Stimulated activated CD8-positive, alpha-beta memory T cell treated with anti-CD3 and anti-CD28 coated beads, Interleukin-7, amount 100 ng/mL, for 4 hours (primary cell): ENCODE measurements around the gene KCNIP4.

Experiments used
- DNase-seq, 2 donors: peaks; one replicate each; pipeline ENCODE4 v3.0.0-alpha.2; 2020; ENCODE audit warnings: low read depth in 2 of 2

The KCNIP4 gene

DNA sequence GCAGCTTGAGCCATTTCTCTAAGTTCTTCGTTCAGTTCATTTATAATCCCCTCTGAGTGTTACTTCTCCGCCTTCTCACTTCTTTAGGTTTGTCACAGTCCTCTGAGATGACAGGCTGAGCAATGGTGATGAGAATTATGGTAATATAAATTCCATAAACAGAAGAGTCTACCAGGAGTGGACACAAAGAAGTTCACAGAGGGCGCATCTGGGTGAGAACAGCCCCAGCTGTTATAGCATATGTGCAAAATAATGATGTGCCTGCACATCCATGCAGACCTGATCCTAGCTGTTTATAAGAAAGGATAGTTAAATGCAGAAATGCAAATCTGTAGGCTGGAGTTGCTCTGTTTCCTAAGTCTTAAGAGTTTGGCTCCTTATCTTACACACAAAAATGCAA is 377.5 kb downstream of the KCNIP4 start:
- no peak for DNase-seq

- DNase-seq: no peak
Measured at GRCh38 chr4:21569638-21570037, 378.9 kb downstream of the KCNIP4 start.

DNA sequence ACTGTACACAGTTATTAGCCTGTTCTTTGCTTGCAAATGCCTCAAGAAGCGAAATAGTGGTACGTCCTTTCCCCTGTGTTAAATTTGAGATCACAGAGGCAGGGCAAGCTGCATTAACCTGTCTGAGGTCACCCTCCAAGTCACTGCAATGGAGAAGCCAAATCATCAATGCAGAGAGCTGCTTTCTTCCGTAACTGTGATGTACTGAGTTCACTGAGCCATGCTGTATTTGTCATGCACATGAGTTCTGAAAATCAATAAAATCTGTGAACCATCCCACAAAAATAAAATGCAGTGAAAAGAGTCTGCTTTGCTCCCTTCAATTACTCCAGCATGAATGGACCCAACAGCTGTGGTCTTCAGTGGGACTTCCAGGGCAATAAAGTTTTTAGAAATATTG is 393.5 kb downstream of the KCNIP4 start:
- no peak for DNase-seq

DNA sequence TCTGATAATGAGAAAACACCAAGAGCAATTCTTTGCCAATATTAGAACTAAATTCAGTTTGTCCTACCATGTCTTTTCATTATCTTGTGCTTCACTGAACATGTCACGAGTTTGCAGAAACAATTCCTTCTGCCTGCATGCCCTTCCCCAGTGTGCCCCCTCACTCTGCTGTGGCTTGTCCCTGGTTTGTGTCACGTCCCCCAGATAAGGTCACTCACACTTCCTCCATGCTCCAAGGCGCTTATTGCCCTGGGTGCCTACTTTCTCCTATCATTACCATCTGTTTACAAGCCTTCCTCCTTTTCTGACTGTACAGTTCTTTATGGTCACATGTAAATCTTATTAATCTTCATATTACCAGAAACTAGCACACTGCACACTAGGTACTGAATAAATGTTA is 394.1 kb downstream of the KCNIP4 start:
- DNase-seq: no peak

DNA sequence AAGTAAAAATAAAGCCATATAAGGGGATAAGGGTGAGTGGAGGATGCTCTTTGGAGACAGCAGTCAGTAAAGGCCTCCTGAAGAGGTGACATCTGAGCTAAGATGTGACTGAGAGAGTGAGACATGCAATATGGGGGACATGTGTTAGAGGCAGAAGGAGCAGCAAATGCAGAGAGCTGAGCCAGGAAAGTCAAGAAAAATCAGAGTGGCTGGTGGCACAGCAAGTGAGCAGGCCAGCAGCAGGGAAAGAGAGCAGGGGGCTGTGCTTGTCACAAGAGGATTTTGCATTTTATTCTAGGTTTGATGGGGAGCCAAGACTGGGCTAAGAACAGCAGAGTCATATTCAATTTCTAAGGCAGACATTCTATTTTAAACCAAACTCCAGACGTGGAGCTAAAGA is 394.5 kb downstream of the KCNIP4 start:
- no peak for DNase-seq

GRCh38 chr4:21552455-21552854 is 396.1 kb downstream of the KCNIP4 start:
- no peak for DNase-seq

- DNase-seq: no peak
Measured at GRCh38 chr4:21544955-21545354, 403.6 kb downstream of the KCNIP4 start.

GRCh38 chr4:21544415-21544814 is 404.2 kb downstream of the KCNIP4 start:
- DNase-seq: no peak

- DNase-seq: no peak
Measured at GRCh38 chr4:21543514-21543913, 405.1 kb downstream of the KCNIP4 start.

DNA sequence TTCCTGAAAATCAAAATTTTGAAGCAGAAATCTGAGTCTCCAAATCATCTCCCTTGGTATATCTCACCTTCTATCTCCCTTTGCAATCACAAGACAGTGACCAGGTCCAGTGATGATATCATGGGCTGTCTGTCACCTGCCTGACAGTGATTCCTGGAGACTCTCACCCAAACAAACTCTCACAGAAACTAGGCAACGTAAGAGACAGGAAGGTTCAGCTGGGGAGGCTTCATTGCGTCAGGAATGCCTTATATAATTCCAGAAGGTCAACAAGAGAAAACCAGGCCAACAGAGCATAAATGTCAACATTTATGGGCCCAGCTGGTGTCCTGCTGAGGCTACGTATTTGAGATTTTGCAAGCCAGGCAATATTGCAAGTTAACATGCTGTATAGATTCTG is 412.7 kb downstream of the KCNIP4 start:
- DNase-seq: no peak

DNA sequence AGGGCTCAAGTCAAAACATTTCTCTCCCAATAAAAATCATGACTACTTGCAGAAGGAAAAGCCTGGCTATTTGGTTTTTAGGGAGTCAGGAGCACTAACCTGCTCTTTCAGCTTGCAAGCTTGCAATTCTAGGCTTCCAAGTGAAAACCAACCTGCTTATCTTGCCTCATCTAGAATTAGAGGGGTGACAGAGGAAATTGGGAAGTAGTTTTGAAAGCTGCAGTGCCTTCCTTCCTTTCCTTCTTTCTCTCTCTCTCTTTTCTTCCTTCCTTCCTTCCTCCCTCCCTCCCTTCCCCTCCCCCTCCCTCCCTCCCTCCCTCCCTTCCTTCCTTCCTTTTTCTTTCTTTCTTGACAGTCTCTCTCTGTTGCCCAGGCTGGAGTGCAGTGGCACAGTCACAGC is 417.5 kb downstream of the KCNIP4 start:
- no peak for DNase-seq

- DNase-seq: no peak
Measured at GRCh38 chr4:21529214-21529613, 419.4 kb downstream of the KCNIP4 start.

- no peak for DNase-seq
Measured at GRCh38 chr4:21522296-21522695, 426.3 kb downstream of the KCNIP4 start.

- DNase-seq: no peak
Measured at GRCh38 chr4:21517126-21517859, 431.3 kb downstream of the KCNIP4 start.

DNA sequence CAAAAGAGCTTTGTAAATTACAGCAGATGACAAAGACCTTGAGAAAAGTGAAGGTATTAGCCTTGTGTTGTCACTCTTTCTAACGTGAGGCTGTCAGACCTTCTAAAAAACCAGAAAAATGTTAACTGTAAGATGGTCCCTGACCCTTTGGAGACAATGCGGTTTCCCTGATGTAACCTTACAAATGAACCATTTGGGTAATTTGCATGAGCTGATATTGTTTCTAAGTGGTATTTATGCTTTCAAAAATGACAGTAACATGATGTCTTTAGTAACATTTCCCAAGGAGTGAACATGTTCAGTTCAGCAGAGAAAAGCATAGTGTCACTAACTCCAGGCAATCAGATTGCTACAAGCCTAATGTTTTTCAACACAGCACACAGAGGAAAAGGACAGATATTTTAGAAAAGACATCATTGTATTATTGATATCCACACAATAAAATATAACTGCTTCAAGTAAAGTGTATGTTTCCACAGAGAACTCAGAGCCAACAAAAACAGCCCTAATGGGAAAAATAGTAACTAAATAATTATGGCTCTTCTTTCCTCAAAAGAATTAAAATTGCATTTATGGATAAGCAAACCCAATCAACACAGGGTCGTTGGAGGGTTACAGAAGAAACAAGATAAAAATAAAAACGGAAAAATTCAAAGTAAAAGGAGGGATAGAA is 434.4 kb downstream of the KCNIP4 start:
- no peak for DNase-seq

- DNase-seq: no peak
Measured at GRCh38 chr4:21512353-21512752, 436.2 kb downstream of the KCNIP4 start.

GRCh38 chr4:21507439-21507838 is 441.1 kb downstream of the KCNIP4 start:
- no peak for DNase-seq

GRCh38 chr4:21490682-21491081 is 457.9 kb downstream of the KCNIP4 start:
- no peak for DNase-seq

DNA sequence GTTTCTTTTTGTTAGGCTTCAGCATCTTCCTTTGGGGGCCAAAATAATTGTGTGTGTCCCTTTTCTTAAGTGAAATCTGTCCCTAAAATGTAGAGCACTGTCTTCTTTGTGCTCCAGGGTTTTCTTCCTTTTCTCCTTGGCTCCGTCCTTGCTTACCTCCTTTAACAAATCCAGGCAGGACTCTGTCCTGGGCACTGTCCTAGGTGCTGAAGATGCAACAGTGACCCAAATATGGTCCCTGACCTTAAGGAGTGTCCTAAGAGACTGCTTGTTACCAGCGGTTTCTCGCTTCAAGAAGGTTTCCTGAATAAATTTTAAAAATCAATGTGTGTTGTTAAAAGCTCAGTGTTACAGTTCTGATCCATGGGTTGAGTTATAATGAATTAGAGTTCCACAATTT is 471.8 kb downstream of the KCNIP4 start:
- no peak for DNase-seq

DNA sequence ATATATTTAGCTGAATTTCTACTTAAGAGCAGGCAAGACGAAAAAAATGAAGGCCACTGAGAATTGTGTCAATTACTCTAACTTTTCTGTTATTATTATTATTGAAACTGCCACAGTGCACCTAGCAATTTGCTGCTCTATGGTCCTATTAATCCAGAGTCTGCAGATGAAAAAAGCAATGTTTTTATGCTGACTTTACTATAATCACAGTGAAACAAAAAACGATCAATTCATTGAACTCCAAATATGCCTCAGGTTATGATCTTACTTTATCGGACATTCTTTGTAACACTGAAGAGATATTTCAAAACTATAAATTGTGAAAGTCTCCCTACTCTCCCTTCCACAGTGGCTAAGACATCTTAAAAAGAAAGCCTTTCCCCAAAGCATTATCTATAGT is 474.4 kb downstream of the KCNIP4 start:
- no peak for DNase-seq

GRCh38 chr4:21470535-21470934 is 478.0 kb downstream of the KCNIP4 start:
- no peak for DNase-seq

DNA sequence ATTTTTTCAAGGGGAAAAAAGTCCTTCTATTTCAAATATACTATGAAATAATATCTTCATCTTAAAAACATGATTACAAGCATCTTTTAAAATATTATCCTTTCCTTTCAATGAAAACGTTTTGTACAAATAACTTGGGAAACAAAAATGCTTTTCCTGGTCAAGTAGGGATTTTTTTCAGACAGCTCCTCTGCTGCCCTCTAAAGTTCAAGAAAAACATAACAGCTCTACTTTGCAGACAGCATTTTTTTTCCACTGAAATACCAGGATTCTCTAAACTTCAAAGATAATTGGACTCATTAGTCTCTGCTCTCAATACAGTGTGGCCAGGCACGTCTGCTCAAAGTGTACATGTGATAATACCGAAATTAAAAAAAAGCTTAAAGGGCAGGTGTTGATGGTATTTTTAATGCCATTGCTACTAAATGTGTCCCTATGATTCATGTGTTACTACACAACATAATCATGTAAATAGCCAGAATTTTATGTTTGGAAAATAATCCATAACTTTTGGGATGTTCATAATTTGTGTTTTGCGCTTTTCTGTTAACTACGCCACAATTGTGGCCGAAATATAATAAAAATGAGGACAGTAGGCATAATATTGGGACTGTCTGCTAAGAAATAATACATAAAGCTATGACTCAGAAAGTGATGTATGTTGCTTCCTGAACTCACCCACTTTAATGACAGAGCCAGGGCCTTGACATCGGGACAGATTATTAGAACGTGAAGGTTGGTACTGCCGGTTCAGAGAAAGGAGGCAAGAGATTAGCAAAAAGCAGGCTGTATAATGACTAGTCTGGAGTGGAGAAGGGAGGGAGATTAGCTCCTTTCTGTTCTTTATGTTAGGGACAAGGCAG is 478.9 kb downstream of the KCNIP4 start:
- no peak for DNase-seq

DNA sequence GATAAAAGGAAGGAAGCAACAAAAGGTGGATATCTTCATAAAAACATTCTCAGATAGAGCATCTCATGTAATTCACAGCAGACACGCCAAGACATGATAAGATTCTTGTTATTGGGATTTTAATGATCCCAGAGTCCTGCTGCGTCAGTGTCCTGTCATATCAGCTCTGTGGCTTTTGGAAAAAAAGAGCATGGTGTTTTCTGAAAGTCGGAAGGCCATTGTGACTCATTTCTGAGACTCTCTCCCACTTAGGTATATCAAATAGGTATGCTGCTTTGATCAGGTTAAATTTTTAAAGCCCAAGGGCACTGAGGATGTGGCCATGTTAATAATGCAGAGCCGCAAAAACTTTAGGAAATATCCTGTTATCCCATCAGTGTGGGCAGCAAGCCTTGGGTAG is 481.0 kb downstream of the KCNIP4 start:
- no peak for DNase-seq
